Keratinocyte (primary cell): Measurements from ENCODE around the gene UBE2F. TPM values are rescaled to one million over a fixed set of nuclear protein-coding genes. Genes with fewer than 3 reads are reported as not detected.

Source experiments
- DNase-seq: peaks from one replicate; pipeline ENCODE4 v3.0.0-alpha.2; 2011; ENCODE audit warnings: low read depth, missing footprints, low spot score
- FAIRE-seq: peaks from 2 replicates; lab custom pipeline; 2011; peaks lifted over from hg19 to GRCh38; lab: Jason Lieb, UNC
- H2AFZ ChIP-seq: 2 replicates; pipeline ENCODE4 v1.6.0; 2012; ENCODE audit warnings: low read length, control low read depth, inconsistent platforms; ENCODE audit not compliant: control insufficient read depth
- H3K27ac ChIP-seq: 2 replicates; pipeline ENCODE4 v1.5.1; 2011; ENCODE audit warnings: low read length; ENCODE audit not compliant: control insufficient read depth, insufficient read depth
- H3K27me3 ChIP-seq: 3 replicates; pipeline ENCODE4 v1.6.0; 2011; ENCODE audit warnings: low read length; ENCODE audit not compliant: control insufficient read depth, insufficient read depth; ENCODE audit errors: extremely low read depth
- H3K36me3 ChIP-seq, 2 experiments: 2 replicates in 1 of 2; 3 replicates in 1 of 2; pipeline ENCODE4 v1.5.1; 2011; ENCODE audit warnings: low read length in 2 of 2, mild to moderate bottlenecking in 1 of 2; ENCODE audit not compliant: control insufficient read depth in 2 of 2, insufficient read depth in 2 of 2; ENCODE audit errors: extremely low read depth in 1 of 2
- H3K4me1 ChIP-seq: 3 replicates; pipeline ENCODE4 v1.5.1; 2011; ENCODE audit warnings: low read length; ENCODE audit not compliant: control insufficient read depth, insufficient read depth; ENCODE audit errors: extremely low read depth
- H3K4me2 ChIP-seq: 3 replicates; pipeline ENCODE4 v1.6.0; 2011; ENCODE audit warnings: low read depth, low read length; ENCODE audit not compliant: control insufficient read depth, insufficient read depth; ENCODE audit errors: extremely low read depth
- H3K4me3 ChIP-seq, 3 experiments: fragments of 200-600 bp in 1 of 3; sonication (generic) in 1 of 3; 2 replicates in 2 of 3; 3 replicates in 1 of 3; pipeline ENCODE4 v1.5.1; 2011 to 2016; ENCODE audit warnings: low read length in 3 of 3, mild to moderate bottlenecking in 3 of 3, control low read depth in 2 of 3, inconsistent platforms in 1 of 3, low read depth in 1 of 3, mixed read lengths in 1 of 3, mixed run types in 1 of 3, moderate library complexity in 1 of 3; ENCODE audit not compliant: control insufficient read depth in 2 of 3, insufficient read depth in 2 of 3; ENCODE audit errors: extremely low read depth in 1 of 3
- H3K79me2 ChIP-seq: 2 replicates; pipeline ENCODE4 v1.6.0; 2012; ENCODE audit warnings: low read length; ENCODE audit not compliant: control insufficient read depth, insufficient read depth
- H3K9ac ChIP-seq: 3 replicates; pipeline ENCODE4 v1.6.0; 2011; ENCODE audit warnings: low read length; ENCODE audit not compliant: control insufficient read depth, insufficient read depth; ENCODE audit errors: extremely low read depth
- H3K9me1 ChIP-seq: 3 replicates; pipeline ENCODE4 v1.6.0; 2011; ENCODE audit warnings: low read length; ENCODE audit not compliant: control insufficient read depth, insufficient read depth; ENCODE audit errors: extremely low read depth
- H3K9me3 ChIP-seq: 2 replicates; pipeline ENCODE4 v1.5.1; 2012; ENCODE audit warnings: low read depth, low read length; ENCODE audit not compliant: control insufficient read depth
- H4K20me1 ChIP-seq: 3 replicates; pipeline ENCODE4 v1.6.0; 2011; ENCODE audit warnings: low read length; ENCODE audit not compliant: control insufficient read depth, insufficient read depth; ENCODE audit errors: extremely low read depth
- CTCF ChIP-seq, 3 experiments: IDR thresholded peaks in 1 of 3; conservative IDR thresholded peaks in 1 of 3; optimal IDR thresholded peaks in 1 of 3; 2 replicates in 2 of 3; 3 replicates in 1 of 3; pipeline versions ENCODE3 to v1.5.1; 2011; ENCODE audit warnings: low read length in 3 of 3, mild to moderate bottlenecking in 3 of 3, moderate library complexity in 2 of 3, control low read depth in 1 of 3, inconsistent platforms in 1 of 3; ENCODE audit not compliant: insufficient read depth in 2 of 3; ENCODE audit errors: extremely low read depth in 1 of 3
- EZH2 ChIP-seq: IDR thresholded peaks from one replicate; pipeline ENCODE4 v1.6.1; 2012; ENCODE audit warnings: inconsistent platforms, mild to moderate bottlenecking, low read length, moderate library complexity
- dilution Hi-C: fragments of 300-500 bp; cut with MboI; formaldehyde crosslinking; loops from one replicate; pipeline ENCODE4 v1.7.0; 2020; ENCODE audit warnings: low sequenced_read_pairs; ENCODE audit not compliant: extremely low pct_ligation_motif_present
- polyA plus RNA-seq, 5 experiments: library from polyadenylated mRNA; depleted of rRNA in 3 of 5; stranded (reverse) in 3 of 5; stranded (forward) in 1 of 5; unstranded in 1 of 5; fragments of >200 nt; gene quantifications; 1 replicate in 1 of 5; 2 replicates in 3 of 5; 3 replicates in 1 of 5; pipeline versions ENCODE4 v1.2.1 to v1.2.3, GENCODE V29; 2011 to 2012; ENCODE audit warnings: missing spikeins in 2 of 5, low read depth in 1 of 5, low replicate concordance in 1 of 5

The UBE2F gene
- polyA plus RNA-seq, 1 donor (not counting 4 experiments of a cell fraction or from before 2014, with no cell fraction given): 95.6 TPM

GRCh38 chr2:237987268-237987667 is 20.5 kb downstream of the UBE2F start:
- H3K79me2 ChIP-seq: peaks cover 45% of the 10 kb centered on the region
- no peak overlapping the region for H3K4me3 ChIP-seq
- H3K9ac ChIP-seq: no peak overlapping the region
- H2AFZ ChIP-seq: no peak overlapping the region
- H4K20me1 ChIP-seq: no peaks in the 10 kb centered on the region
- no peaks in the 10 kb centered on the region for H3K27me3 ChIP-seq
- no peak overlapping the region for H3K27ac ChIP-seq
- H3K4me2 ChIP-seq: no peak overlapping the region
- H3K9me1 ChIP-seq: no peaks in the 10 kb centered on the region
- no peaks in the 10 kb centered on the region for H3K4me1 ChIP-seq
- H3K36me3 ChIP-seq: peaks cover 5 to 11% of the 10 kb centered on the region in 2 experiments
- no peaks in the 10 kb centered on the region for H3K9me3 ChIP-seq
- DNase-seq (no peak), FAIRE-seq (peak; percentile 9)
- TF ChIP-seq EZH2: no peak
- TF ChIP-seq CTCF (optimal IDR thresholded peaks at IDR 0.05 in 1 of 3, IDR thresholded peaks at IDR 0.05 in 1 of 3, conservative IDR thresholded peaks at IDR 0.05 in 1 of 3; ENCODE audit: extremely low read depth in 1 of 3, insufficient read depth in 2 of 3, low read length in 3 of 3): peak in 1 of 3 experiments; percentile 32
- dilution Hi-C loops: no loop called here

- no peak for DNase-seq
- Histone ChIP-seq H3K4me3 (no peak overlapping the region), H3K9ac (no peak overlapping the region), H4K20me1 (no peaks in the 10 kb centered on the region), H3K4me1 (no peaks in the 10 kb centered on the region), H3K79me2 (peaks cover 5% of the 10 kb centered on the region), H3K9me3 (no peaks in the 10 kb centered on the region), H3K36me3 (peaks cover 9% of the 10 kb centered on the region in 2 experiments), H2AFZ (no peak overlapping the region), H3K9me1 (no peaks in the 10 kb centered on the region), H3K27ac (no peak overlapping the region), H3K27me3 (no peaks in the 10 kb centered on the region), H3K4me2 (no peak overlapping the region)
- dilution Hi-C loops: no loop called here
- no peak for FAIRE-seq
- TF ChIP-seq CTCF (optimal IDR thresholded peaks at IDR 0.05 in 1 of 3, IDR thresholded peaks at IDR 0.05 in 1 of 3, conservative IDR thresholded peaks at IDR 0.05 in 1 of 3; ENCODE audit: extremely low read depth in 1 of 3, insufficient read depth in 2 of 3, low read length in 3 of 3) (no peak), EZH2 (no peak)
Observed at GRCh38 chr2:237993701-237994100, 26.9 kb downstream of the UBE2F start.
